GM12891 (cell line): ENCODE results near the gene KRTAP1-5.
"Not testable (repeated sequence)": the region's sequence is repeated elsewhere in the genome, so short reads cannot be mapped to it uniquely, and the experiment has no call there.

ENCODE experiments used
- DNase-seq: peaks from one replicate; pipeline ENCODE4 v3.0.0; 2011; ENCODE audit warnings: low spot score; ENCODE audit not compliant: insufficient read length
- FAIRE-seq: peaks from 2 replicates; lab custom pipeline; 2011; peaks lifted over from hg19 to GRCh38; lab: Jason Lieb, UNC
- PAX5 ChIP-seq: IDR thresholded peaks from 2 replicates; pipeline ENCODE4 v1.6.1; 2011; ENCODE audit warnings: low read length, moderate library complexity, mild to moderate bottlenecking; ENCODE audit not compliant: insufficient read depth, severe bottlenecking
- POLR2A ChIP-seq: IDR thresholded peaks from 2 replicates; pipeline ENCODE4 v1.6.1; 2011; ENCODE audit warnings: low read depth, low read length, control low read depth
- POLR2AphosphoS5 ChIP-seq: IDR thresholded peaks from 2 replicates; pipeline ENCODE4 v1.6.1; 2011; ENCODE audit warnings: low read depth, low read length, control low read depth
- POU2F2 ChIP-seq: IDR thresholded peaks from 2 replicates; pipeline ENCODE4 v1.6.1; 2011; ENCODE audit warnings: low read depth, mild to moderate bottlenecking, control low read depth, low read length, moderate library complexity
- SPI1 ChIP-seq: IDR thresholded peaks from 2 replicates; pipeline ENCODE4 v1.6.1; 2011; ENCODE audit warnings: low read depth, low read length, control low read depth
- TAF1 ChIP-seq: IDR thresholded peaks from 2 replicates; pipeline ENCODE4 v1.6.1; 2011; ENCODE audit warnings: low read depth, low read length, control low read depth

KRTAP1-5 gene

GRCh38 chr17:41042953-41043352 lies 15.9 kb upstream of the KRTAP1-5 start:
- no peak for FAIRE-seq
- no peak for DNase-seq
- TF ChIP-seq POLR2A (no peak), SPI1 (no peak), TAF1 (no peak), POLR2AphosphoS5 (no peak), POU2F2 (no peak), PAX5 (no peak)

DNA sequence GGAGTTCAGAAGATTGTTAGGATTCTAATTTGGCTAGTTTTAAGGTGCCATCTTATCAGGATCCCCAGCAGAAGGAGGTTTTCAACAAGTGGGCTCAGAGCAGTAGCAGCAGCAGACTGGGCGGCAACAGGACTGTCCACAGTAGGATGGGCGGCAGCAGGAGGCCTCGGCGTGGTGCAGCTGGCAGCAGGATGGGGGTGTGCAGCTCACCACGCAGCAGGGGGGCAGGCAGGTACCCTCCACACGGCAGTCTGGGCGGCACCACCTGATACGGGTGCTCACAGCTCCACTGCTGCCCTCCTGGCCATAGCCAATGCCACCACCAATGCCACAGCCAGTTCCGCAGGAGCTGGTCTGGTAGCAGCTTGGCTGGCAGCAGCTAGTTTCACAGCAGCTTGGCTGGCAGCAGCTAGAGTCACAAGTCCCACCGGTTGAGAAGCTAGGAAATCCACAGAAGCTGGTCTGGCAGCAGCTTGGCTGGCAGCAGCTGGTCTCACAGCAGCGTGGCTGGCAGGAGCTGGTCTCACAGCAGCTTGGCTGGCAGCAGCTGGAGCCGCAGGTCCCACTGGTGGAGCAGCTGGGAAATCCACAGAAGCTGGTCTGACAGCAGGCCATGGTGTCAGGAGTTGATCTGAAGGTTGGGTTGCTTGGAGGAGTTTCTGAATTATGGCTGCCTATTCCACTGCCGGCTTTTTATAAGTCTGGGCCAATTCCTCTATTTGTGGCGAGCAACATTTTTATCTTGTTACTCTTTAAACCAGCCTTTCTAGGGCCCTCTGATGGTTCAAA lies 14.0 kb upstream of the KRTAP1-5 start, which contains the start of gene KRTAP1-1:
KRTAP1-1 (minus strand) TSS at position 668 of the 789 bp plus-strand sequence; CDS start at position 615, 53 bp downstream.
- not testable (repeated sequence) for DNase-seq, FAIRE-seq

DNA sequence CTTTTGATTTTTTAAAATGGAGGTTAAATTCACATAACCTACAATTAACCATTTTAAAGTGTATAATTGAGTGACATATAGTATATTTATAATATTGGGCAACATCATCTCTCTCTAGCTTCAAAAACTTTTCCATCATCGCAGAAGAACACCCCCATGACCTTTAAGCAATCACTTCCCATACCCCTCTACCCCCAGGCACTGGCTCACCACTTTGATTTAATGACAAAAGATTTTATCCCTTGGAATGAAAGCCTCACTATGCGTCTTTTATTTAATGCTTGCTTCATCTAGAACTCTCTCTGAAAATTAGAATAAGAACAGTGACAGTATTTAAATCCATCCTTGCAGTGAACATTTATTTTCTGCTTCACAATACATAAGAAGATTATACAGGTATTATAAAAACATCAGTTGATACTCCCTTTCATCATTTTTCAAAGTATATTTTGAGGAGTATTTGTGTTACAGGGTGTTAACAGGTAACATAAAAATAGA lies 10.9 kb upstream of the KRTAP1-5 start:
- TF ChIP-seq SPI1 = no peak
- TF ChIP-seq POLR2AphosphoS5 = no peak
- no peak for TF ChIP-seq PAX5
- DNase-seq (no peak), FAIRE-seq (no peak)

DNA sequence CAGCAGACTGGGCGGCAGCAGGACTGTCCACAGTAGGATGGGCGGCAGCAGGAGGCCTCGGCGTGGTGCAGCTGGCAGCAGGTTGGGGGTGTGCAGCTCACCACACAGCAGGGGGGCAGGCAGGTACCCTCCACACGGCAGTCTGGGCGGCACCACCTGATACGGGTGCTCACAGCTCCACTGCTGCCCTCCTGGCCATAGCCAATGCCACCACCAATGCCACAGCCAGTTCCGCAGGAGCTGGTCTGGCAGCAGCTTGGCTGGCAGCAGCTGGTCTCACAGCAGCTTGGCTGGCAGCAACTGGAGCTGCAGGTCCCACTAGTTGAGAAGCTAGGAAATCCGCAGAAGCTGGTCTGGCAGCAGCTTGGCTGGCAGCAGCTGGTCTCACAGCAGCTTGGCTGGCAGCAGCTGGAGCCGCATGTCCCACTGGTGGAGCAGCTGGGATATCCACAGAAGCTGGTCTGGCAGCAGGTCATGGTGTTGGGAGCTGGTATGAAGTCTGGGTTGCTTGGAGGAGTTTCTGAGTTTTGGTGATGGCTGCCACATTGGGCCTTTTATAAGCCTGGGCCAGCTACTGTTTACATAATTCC lies 7.4 kb upstream of the KRTAP1-5 start, which contains the start of gene KRTAP1-3:
KRTAP1-3 (minus strand) TSS at position 529 of the 590 bp plus-strand sequence; CDS start at position 476, 53 bp downstream.
- not testable (repeated sequence) for DNase-seq, FAIRE-seq

DNA sequence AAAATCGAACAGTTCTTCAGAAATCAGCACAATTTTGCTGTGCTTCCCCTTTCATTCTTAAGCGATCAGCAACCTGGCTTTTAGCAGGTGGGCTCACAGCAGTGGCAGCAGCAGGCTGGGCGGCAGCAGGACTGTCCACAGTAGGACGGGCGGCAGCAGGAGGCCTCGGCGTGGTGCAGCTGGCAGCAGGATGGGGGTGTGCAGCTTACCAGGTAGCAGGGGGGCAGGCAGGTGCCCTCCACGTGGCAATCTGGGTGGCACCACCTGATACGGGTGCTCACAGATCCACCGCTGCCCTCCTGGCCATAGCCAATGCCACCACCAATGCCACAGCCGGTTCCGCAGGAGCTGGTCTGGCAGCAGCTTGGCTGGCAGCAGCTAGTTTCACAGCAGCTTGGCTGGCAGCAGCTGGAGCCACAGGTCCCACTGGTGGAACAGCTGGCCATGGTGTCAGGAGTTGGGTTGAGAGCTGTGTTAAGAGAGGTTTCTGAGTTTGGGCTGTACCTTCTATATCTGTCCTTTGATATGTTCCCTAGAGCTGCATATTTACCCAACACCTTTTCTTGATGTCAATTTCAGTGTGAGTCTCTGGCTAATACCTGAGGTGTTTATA lies 2.7 kb upstream of the KRTAP1-5 start, which contains the start of gene KRTAP1-4:
KRTAP1-4 (minus strand) TSS at position 563 of the 613 bp plus-strand sequence; CDS start at position 446, 117 bp downstream.
- TF ChIP-seq PAX5 = no peak
- no peak for TF ChIP-seq POLR2AphosphoS5
- no peak for TF ChIP-seq POLR2A
- no peak for TF ChIP-seq POU2F2
- no peak for TF ChIP-seq TAF1
- TF ChIP-seq SPI1 = no peak
- FAIRE-seq (no peak), DNase-seq (no peak)

GRCh38 chr17:41024697-41025096 lies 2.3 kb downstream of the KRTAP1-5 start:
- TF ChIP-seq SPI1 = no peak
- no peak for TF ChIP-seq PAX5
- TF ChIP-seq POLR2AphosphoS5 = no peak
- TF ChIP-seq TAF1 = no peak
- TF ChIP-seq POLR2A = no peak
- no peak for TF ChIP-seq POU2F2
- no peak for FAIRE-seq
- DNase-seq = no peak

- TF ChIP-seq POU2F2 (no peak), TAF1 (no peak), POLR2A (no peak), SPI1 (no peak), POLR2AphosphoS5 (no peak), PAX5 (no peak)
- DNase-seq (no peak), FAIRE-seq (no peak)
Measured at GRCh38 chr17:41020336-41020735, 6.7 kb downstream of the KRTAP1-5 start.

DNA sequence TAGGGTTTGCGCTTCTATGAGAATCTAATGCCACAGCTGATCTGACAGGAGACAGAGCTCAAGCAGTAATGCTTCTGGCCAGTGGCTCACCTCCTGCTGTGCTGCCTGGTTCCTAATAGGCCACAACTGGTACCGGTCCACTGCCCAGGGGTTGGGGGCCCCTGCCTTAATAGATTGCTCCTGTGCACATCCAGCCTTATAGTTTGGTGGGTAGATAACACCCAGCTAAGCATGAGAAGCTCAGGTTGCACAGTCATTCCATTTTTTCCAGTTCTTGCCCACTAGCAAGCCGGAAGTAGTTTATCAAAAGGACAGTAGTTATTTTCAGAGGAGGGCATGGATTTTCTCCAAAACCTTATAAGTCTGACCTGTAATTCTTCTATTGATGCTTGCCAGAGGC lies 7.6 kb downstream of the KRTAP1-5 start:
- FAIRE-seq (no peak), DNase-seq (no peak)
- TF ChIP-seq POLR2AphosphoS5 (no peak), TAF1 (no peak), PAX5 (no peak), POU2F2 (no peak)

DNA sequence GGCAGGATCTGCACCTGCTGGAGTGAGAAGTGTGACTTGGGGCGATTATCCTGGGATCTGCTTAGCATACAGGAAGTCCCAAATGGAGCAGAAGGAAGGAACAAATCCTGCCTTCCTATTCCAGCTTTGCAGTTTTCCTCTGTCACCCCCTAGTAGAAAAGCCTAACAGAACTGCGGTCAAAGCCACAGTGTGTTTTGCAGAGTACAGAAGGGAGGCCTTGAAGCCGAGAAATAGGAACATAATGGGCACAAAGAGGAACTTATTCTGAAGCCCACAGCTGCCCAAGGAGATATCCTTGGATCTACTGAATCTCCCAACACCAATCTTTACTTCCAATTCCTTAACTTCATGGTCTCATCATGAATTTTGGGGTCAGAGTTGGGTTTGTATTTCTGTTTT lies 8.5 kb downstream of the KRTAP1-5 start:
- DNase-seq = no peak
- no peak for FAIRE-seq
- TF ChIP-seq POU2F2 (no peak), TAF1 (no peak), PAX5 (no peak), SPI1 (no peak), POLR2AphosphoS5 (no peak), POLR2A (no peak)

GRCh38 chr17:41016578-41017215 lies 10.3 kb downstream of the KRTAP1-5 start:
- DNase-seq (no peak), FAIRE-seq (no peak)
- no peak for TF ChIP-seq TAF1
- TF ChIP-seq POU2F2 = no peak
- no peak for TF ChIP-seq SPI1
- no peak for TF ChIP-seq POLR2AphosphoS5
- TF ChIP-seq PAX5 = no peak

- DNase-seq (no peak), FAIRE-seq (no peak)
- no peak for TF ChIP-seq POU2F2
- TF ChIP-seq POLR2A = no peak
- no peak for TF ChIP-seq POLR2AphosphoS5
- no peak for TF ChIP-seq PAX5
- TF ChIP-seq SPI1 = no peak
- TF ChIP-seq TAF1 = no peak
Measured at GRCh38 chr17:41015454-41015853, 11.6 kb downstream of the KRTAP1-5 start.
